Measurements from ENCODE around the gene CD48.

The CD48 gene

DNA sequence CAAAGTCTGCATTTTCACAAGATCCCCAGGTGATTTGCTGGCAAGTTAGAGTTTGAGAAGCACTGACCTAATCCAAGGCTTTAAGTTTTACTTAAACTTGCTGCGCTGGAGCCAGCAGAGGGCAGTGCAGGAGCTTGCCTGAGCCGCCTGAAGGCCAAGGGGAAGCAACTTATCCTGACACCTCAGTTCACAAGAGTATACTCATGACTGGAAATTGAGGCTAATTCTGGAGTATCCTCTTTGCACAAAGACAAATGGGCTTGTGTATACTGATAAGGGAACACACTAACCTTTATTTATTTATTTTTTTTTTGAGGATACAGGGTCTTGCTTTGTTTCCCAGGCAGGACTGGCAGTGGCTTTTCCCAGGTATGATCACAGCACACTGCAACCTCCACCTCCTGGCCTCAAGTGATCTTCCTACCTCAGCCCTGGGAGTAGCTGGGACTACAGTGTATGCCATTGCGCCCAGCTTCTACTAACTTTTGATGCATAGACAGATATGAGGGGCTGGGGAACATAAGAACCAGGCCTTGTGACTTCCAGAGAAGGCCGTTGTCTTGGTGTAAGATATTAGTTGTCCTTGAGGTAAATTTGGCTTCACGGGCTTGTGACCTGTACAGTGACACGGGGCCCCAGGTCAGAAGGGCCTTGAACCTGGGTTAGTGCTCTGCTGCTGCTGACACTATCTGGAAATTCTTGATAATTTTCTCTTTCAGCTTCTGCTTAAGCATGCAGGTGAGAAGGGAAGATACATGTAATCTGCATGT is 35.8 kb downstream of the CD48 start:
- peak; percentile 14 to 87 (median 63) for DNase-seq

DNA sequence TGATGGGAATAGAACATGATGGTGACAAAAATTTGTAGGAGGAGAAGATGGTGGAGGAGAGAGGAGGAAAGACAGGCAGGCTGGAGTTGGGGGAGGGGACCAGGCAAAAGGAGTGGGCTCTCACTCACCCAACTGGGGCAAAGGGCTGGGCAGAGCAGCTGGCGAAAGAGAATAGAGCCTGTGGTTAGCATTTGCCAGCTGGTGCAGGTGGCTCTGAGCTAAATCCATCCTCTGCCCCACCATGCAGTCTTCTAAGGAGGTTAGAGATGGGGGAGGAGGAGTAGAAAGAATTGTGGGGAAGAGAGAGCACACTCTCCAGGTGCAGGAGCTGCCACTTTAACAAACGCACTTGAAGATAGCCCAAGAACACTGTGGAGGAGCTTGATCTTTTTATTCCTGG is 37.2 kb downstream of the CD48 start:
- peak in 1 of 3 experiments; percentile 46 for DNase-seq

- DNase-seq: no peak
Measured at GRCh38 chr1:160672789-160673695, 38.6 kb downstream of the CD48 start.

DNA sequence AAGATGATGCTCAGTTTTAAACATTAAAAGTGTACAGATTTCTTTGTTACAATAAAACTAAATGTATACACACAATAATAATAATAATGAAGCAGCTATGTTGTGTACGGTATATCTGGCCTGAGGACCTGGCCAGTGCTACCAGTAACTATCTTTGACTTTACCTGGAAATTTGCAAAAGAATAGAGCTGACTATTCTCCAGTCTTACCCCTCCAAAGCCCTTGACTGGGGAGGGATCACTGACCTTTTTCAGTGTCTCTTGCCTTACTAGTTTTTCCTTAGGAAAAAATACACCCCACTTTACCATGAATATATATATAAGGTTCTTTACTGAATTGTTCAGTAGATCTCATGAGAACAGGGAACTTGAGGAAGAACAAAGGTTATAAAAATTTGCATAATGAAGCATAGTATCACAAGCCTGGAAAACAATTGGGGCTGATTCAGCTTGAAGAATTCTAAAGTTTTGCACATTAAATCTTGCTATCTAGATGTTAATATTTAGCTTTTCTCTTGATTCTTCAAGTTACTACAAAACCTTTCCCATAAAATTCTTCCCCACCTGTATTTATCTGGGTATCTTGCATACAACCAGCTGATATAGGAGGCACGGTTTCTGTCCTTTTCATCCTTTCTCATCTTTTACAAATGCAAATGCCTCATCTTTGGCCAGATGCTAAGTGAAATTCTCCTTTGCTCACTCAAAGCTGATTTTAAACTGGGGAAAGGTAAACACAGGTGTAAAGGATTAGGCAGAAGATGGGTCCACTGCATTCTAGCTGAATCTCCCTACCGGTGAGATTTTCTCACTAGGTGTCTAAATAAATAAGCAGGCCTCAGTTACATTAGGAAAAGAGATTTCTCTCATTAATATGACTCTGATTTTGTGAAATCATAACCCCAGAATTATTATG is 39.8 kb downstream of the CD48 start:
- DNase-seq: no peak

GRCh38 chr1:160670701-160671100 is 40.9 kb downstream of the CD48 start:
- DNase-seq: no peak

DNA sequence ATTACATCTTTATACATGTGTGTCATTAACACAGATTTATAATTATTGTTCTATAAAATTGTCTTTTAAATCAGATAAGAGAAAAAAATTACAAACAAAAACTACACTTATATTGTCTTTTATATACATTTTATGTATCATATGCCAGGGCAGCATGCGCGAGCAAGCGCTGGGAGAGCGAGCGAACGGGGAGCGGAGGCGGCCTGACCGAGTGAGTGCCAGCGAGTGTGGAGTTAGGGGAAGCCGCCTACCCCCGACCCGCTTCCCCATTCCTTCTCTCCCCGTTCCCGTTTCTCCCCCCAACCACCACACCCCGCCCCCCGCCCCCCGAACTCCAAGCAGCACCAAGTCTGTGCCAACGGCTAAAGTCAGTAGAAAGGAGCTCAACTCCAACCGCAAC is 41.8 kb downstream of the CD48 start:
- DNase-seq: no peak

DNA sequence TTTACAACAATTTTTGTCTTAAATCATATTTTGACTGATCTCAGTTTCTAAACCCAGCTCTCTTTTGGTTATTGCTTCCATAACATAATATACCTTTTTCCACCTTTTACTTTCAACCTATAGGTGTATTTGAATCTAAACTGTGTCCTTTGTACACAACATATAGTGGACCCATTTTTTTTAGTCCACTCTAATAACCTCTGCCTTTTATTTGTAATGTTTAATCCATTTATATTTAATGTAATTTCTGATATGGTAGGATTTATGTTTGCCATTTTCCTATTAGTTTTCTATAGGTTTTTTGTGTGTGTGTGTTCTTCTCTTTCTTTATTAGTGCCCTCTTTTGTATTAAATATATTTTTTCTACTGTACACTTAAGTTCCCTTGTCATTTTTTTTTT is 42.3 kb downstream of the CD48 start:
- DNase-seq: no peak

GRCh38 chr1:160667896-160668295 is 43.7 kb downstream of the CD48 start:
- no peak for DNase-seq

GRCh38 chr1:160666079-160666442 is 45.6 kb downstream of the CD48 start:
- no peak for DNase-seq

DNA sequence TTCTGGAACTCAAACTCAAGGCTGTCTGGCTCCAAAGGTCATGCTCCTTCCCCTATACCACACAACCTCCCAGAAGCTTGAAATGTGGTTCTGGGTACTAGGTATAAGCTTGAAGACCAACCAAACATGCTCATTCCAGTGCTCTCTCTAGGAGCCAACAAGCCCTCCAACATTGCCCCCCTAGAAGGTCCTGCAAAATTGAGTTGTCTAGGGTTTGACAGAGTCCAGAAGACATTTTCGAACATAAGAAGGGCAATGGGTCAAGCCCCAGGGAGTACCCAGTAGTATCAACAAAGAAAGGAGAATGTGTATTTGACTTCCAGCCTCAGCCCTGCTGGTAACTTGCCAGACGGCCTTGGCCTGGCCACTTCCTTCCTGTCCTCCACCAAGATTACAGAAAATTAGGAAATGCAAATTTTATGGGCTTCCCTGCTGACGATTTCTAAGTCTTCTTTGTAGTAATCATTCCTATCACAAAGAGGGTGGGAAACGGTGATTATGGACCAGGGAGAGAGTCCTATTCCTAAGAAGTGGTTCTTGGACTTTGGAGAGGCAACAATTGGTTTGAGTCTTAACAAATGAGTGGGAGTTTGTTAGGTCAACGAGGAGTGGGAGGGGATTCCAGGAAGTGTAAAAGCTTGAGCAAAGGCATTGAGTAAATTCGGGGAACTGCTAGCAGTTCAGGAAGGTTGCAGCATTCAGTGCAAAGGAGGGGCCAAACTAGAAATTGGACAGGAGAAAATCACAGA is 46.1 kb downstream of the CD48 start:
- no peak for DNase-seq

GRCh38 chr1:160664573-160665051 is 47.0 kb downstream of the CD48 start:
- DNase-seq: no peak

GRCh38 chr1:160662910-160663309 is 48.7 kb downstream of the CD48 start:
- no peak for DNase-seq

- no peak for DNase-seq
Measured at GRCh38 chr1:160659566-160659965, 52.1 kb downstream of the CD48 start.

GRCh38 chr1:160658814-160659193 is 52.8 kb downstream of the CD48 start:
- no peak for DNase-seq

- DNase-seq: no peak
Measured at GRCh38 chr1:160658162-160658813, 53.3 kb downstream of the CD48 start.

GRCh38 chr1:160657250-160657781 is 54.3 kb downstream of the CD48 start:
- DNase-seq: no peak

DNA sequence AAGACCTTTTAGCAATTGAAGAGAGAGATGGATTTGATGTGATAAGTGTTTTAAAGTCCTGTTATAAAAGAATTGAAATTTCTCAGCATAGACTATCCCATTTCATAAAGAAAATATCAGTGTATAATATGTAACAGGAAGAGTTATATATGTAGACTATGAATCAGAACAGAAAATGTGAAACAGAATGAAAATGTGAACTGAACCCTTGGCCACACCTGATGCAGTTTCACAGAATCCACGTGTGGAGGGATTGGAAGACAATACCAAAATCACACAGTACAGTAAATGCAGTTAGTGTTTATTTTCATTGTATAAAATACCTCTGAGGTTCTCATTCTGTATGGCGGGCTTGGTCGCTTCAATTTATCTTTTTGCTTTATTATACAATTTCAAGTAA is 54.9 kb downstream of the CD48 start:
- no peak for DNase-seq

DNA sequence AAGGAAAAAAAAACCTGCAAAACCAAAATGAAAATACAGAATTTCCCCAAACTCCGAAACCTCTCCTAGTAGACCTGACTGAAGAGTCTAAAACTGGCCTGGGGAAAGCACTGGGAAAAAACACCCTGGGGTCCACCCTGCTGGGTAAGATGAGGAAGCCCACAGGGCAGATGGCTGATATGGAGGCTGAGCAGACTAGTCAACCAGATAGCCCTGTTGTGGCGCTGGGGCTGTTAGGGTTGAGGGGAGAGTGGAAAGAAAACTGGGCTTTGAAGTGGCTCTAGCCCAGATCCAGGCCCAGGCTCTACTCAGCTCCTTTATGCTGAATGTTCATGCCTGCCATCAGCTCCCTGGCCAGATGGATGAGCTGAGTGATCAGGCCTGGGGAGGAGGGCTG is 58.0 kb downstream of the CD48 start:
- DNase-seq: no peak

GRCh38 chr1:160652924-160653619 is 58.5 kb downstream of the CD48 start:
- no peak for DNase-seq

GRCh38 chr1:160652065-160652641 is 59.5 kb downstream of the CD48 start:
- peak in 1 of 3 experiments; percentile 96 for DNase-seq

All from NCI-H1417 (cell line).